ENCODE measurements around the gene NOB1. TPM values are rescaled to one million over a fixed set of nuclear protein-coding genes. Genes with fewer than 3 reads are reported as not detected.

The NOB1 gene
- total and polyA plus RNA-seq, 9 of the 15 experiments (the other 6 are each of a cell fraction or from before 2014, with no cell fraction given), result 42.4 to 148 (median 116) TPM

GRCh38 chr16:69725480-69726312 is 29.0 kb downstream of the NOB1 start (continued):
- TF ChIP-seq DACH1 (IDR thresholded peaks at IDR 0.05; ENCODE audit: partially characterized antibody) (no peak), LARP7 (IDR thresholded peaks at IDR 0.05) (no peak), ZBTB1 (CRISPR knock-in tag; IDR thresholded peaks at IDR 0.05; ENCODE audit: borderline replicate concordance, low read depth) (no peak), ZNF395 (CRISPR knock-in tag; IDR thresholded peaks at IDR 0.05) (no peak), SIN3A (IDR thresholded peaks at IDR 0.05; ENCODE audit: borderline replicate concordance in 2 of 2, control insufficient read depth in 1 of 2, low read depth in 2 of 2, low read length in 2 of 2) (no peak), NFRKB (IDR thresholded peaks at IDR 0.05; ENCODE audit: low read depth) (peak; percentile 84), RAD21 (CRISPR knock-in tag; conservative IDR thresholded peaks at IDR 0.05 in 1 of 2, IDR thresholded peaks at IDR 0.05 in 1 of 2) (no peak)
- TF ChIP-seq, protein P1, sequence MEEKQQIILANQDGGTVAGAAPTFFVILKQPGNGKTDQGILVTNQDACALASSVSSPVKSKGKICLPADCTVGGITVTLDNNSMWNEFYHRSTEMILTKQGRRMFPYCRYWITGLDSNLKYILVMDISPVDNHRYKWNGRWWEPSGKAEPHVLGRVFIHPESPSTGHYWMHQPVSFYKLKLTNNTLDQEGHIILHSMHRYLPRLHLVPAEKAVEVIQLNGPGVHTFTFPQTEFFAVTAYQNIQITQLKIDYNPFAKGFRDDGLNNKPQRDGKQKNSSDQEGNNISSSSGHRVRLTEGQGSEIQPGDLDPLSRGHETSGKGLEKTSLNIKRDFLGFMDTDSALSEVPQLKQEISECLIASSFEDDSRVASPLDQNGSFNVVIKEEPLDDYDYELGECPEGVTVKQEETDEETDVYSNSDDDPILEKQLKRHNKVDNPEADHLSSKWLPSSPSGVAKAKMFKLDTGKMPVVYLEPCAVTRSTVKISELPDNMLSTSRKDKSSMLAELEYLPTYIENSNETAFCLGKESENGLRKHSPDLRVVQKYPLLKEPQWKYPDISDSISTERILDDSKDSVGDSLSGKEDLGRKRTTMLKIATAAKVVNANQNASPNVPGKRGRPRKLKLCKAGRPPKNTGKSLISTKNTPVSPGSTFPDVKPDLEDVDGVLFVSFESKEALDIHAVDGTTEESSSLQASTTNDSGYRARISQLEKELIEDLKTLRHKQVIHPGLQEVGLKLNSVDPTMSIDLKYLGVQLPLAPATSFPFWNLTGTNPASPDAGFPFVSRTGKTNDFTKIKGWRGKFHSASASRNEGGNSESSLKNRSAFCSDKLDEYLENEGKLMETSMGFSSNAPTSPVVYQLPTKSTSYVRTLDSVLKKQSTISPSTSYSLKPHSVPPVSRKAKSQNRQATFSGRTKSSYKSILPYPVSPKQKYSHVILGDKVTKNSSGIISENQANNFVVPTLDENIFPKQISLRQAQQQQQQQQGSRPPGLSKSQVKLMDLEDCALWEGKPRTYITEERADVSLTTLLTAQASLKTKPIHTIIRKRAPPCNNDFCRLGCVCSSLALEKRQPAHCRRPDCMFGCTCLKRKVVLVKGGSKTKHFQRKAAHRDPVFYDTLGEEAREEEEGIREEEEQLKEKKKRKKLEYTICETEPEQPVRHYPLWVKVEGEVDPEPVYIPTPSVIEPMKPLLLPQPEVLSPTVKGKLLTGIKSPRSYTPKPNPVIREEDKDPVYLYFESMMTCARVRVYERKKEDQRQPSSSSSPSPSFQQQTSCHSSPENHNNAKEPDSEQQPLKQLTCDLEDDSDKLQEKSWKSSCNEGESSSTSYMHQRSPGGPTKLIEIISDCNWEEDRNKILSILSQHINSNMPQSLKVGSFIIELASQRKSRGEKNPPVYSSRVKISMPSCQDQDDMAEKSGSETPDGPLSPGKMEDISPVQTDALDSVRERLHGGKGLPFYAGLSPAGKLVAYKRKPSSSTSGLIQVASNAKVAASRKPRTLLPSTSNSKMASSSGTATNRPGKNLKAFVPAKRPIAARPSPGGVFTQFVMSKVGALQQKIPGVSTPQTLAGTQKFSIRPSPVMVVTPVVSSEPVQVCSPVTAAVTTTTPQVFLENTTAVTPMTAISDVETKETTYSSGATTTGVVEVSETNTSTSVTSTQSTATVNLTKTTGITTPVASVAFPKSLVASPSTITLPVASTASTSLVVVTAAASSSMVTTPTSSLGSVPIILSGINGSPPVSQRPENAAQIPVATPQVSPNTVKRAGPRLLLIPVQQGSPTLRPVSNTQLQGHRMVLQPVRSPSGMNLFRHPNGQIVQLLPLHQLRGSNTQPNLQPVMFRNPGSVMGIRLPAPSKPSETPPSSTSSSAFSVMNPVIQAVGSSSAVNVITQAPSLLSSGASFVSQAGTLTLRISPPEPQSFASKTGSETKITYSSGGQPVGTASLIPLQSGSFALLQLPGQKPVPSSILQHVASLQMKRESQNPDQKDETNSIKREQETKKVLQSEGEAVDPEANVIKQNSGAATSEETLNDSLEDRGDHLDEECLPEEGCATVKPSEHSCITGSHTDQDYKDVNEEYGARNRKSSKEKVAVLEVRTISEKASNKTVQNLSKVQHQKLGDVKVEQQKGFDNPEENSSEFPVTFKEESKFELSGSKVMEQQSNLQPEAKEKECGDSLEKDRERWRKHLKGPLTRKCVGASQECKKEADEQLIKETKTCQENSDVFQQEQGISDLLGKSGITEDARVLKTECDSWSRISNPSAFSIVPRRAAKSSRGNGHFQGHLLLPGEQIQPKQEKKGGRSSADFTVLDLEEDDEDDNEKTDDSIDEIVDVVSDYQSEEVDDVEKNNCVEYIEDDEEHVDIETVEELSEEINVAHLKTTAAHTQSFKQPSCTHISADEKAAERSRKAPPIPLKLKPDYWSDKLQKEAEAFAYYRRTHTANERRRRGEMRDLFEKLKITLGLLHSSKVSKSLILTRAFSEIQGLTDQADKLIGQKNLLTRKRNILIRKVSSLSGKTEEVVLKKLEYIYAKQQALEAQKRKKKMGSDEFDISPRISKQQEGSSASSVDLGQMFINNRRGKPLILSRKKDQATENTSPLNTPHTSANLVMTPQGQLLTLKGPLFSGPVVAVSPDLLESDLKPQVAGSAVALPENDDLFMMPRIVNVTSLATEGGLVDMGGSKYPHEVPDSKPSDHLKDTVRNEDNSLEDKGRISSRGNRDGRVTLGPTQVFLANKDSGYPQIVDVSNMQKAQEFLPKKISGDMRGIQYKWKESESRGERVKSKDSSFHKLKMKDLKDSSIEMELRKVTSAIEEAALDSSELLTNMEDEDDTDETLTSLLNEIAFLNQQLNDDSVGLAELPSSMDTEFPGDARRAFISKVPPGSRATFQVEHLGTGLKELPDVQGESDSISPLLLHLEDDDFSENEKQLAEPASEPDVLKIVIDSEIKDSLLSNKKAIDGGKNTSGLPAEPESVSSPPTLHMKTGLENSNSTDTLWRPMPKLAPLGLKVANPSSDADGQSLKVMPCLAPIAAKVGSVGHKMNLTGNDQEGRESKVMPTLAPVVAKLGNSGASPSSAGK (IDR thresholded peaks at IDR 0.05), result no peak
- TF ChIP-seq, protein P2, sequence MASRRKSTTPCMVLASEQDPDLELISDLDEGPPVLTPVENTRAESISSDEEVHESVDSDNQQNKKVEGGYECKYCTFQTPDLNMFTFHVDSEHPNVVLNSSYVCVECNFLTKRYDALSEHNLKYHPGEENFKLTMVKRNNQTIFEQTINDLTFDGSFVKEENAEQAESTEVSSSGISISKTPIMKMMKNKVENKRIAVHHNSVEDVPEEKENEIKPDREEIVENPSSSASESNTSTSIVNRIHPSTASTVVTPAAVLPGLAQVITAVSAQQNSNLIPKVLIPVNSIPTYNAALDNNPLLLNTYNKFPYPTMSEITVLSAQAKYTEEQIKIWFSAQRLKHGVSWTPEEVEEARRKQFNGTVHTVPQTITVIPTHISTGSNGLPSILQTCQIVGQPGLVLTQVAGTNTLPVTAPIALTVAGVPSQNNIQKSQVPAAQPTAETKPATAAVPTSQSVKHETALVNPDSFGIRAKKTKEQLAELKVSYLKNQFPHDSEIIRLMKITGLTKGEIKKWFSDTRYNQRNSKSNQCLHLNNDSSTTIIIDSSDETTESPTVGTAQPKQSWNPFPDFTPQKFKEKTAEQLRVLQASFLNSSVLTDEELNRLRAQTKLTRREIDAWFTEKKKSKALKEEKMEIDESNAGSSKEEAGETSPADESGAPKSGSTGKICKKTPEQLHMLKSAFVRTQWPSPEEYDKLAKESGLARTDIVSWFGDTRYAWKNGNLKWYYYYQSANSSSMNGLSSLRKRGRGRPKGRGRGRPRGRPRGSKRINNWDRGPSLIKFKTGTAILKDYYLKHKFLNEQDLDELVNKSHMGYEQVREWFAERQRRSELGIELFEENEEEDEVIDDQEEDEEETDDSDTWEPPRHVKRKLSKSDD (conservative IDR thresholded peaks at IDR 0.05; ENCODE audit: low read length), result no peak

Data from K562 (cell line).